ENCODE data around the gene NMT1.

Gene NMT1

DNA sequence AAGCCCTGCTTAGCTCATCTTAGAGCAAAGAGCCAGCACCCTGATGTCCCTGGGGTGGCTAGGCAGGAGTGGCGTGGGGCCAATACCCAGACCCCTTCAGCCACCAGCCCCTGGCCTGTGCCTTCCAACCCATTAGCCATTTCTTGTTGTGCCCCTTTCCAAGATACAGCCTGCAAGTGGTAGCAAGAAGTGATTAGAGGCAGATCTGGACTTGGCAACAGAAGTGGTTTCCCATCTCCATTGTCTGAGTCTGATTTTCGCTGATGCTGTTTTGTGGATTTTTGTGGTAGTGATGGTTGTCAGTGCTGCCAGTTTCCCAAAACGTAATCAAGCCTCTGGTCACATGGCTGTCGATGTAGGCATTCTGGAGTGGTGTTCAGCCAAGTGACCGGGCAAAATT lies 45.5 kb downstream of the NMT1 start:
- DNase-seq = no peak

DNA sequence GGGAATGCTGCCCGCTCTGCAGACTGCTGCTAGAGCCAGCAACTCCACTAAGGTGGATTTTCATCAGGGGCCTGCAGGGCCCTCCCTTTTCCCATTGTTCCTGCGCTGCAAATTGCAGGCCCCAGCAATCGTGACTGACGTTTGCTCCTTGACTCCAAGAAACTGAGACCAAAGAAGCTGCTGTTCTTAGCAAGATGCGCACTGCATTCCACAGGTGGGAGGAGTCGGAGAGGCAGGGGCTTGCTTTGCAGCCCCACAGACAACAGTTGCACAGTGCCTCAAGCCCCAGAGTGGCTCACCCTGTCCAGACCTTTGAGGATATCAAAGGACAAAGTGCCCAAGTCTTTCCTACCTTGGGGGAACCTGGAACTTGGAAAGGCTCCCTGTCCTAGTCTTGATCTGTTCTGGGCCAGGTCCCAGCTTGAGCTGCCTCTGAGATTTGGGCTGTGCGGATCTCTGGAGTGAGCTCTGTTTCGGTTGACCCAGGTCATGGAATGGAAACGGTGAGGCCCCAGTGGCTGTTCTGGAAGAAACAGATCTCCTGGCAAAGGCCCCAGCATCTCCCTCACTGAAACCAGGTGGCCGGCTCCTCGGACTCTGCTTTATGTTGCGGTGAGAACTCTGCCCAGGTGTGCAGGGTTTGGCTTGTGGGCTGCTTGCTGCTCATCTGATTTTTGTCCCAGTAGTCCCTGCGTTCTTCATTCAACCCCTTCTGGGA lies 46.3 kb downstream of the NMT1 start:
- DNase-seq = no peak

DNA sequence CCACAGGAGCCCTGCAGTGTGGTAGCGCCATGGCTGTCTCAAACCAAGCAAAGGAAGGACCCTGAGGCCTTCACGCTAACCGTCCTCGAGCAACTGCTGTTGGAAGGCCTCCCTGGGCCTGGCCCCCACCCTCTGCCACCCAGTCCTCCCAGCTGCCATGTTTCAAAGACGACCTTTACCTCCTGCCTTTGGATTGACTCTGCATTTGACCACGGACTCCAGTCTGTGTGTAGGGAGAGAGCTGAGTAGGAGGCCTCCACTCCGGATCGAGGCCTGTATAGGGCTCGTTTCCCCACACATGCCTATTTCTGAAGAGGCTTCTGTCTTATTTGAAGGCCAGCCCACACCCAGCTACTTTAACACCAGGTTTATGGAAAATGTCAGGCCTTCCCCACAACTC lies 46.9 kb downstream of the NMT1 start:
- DNase-seq = no peak

DNA sequence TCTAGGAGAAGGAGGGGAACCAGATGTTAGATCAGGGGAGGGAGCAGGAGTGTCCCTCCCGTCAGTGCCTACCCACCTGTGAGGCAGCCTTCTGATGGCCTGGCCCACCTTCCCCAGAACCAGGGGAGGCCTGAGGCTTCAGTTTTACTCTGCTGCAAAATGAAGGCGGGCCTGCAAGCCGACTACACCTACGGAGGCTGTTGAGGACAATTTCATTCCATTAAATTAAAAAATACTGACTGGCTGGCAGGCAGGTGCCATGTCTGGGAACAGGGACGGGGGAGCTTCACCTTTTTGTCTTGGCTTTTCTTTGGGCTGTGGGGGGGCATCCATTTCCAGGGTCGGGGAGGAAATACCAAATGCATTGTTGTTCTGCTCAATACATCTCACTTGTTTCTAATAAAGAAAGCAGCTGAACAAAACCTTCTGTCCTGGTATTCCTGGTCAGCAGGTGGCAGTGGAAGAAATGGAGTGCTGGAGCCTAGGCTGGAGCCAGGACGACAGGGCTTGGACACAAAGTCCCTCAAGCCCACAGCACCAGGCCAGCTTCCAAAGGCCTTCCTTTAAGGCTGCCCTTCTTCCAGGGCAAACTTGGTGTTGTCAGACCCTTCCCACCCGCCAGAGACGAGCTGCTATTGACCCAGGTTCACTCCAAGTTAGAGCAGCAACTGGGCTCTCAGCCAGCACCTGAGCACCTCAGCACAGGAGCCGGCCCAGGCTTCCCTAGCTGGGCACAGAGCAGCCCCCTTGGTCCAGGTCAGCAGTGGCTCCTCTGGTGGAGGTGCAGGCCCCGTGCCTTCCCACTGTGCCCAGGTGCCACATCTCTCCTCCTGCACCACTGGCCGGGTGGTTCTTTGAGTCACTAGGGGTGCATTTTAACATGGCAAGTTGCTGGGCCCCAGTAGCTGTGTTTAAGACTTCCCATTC lies 47.7 kb downstream of the NMT1 start:
- no peak for DNase-seq

DNA sequence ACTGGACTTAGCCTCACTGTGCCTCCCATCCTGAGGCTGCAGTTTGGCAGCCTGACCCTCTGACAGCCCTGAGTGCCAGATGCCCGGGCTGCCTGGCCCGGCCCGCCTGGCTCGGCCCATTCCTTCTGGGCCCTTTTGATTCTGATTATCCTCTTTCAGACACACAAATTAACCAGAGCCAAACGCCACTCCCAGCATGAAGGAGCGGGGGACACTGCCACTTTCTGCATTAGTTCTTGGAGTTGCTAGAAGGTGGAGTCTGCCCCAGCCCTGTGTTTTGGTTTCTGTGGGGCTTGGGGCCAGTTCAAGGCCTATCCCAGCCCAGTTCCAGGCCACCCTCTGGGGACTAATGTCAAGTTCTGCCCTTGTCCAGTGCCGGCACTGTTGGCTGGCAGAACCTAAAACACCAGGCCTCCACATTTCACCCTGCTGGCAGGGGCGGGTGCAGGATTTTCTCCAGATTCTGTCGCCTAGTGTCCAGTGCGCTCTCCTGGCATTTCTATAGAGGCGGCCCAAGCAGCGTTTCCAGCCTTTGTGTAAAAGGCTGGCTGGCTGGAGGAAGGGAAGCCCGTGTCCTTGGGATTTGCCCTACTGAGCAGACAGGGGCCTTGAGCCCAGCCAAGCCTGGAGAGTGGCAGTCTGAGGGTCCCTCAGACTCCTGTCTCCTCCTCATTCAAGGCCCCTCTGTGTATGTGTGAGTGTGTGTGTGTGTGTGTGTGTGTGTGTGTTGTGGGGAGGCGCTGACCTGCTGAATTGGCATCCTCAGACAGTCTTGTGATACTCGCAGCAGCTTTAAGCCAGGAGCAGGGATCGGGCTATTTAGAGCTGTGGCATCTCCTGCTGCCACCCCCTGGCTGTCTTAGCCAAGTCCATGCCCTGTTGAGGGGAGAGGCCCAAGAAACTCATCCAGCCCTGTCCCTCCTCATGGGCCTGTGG lies 49.8 kb downstream of the NMT1 start:
- no peak for DNase-seq

DNA sequence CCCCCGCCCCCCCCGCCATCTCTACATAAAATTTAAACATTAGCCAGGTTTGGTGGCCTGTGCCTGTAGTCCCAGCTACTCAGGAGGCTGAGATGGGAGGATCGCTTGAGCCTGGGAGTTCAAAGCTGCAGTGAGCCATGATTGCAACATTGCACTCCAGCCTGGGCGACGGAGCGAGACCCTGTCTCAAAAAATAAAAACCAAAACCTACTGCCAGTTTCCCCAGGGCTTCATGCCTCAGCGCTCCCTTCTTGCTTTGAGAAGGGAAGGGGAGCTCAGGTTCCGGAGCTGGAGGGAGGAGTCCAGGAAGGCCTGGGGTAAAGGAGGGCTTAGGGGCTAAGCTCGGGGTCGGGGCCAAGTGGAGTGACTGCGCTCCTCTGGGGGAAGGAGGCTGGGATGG lies 50.7 kb downstream of the NMT1 start:
- DNase-seq = no peak

DNA sequence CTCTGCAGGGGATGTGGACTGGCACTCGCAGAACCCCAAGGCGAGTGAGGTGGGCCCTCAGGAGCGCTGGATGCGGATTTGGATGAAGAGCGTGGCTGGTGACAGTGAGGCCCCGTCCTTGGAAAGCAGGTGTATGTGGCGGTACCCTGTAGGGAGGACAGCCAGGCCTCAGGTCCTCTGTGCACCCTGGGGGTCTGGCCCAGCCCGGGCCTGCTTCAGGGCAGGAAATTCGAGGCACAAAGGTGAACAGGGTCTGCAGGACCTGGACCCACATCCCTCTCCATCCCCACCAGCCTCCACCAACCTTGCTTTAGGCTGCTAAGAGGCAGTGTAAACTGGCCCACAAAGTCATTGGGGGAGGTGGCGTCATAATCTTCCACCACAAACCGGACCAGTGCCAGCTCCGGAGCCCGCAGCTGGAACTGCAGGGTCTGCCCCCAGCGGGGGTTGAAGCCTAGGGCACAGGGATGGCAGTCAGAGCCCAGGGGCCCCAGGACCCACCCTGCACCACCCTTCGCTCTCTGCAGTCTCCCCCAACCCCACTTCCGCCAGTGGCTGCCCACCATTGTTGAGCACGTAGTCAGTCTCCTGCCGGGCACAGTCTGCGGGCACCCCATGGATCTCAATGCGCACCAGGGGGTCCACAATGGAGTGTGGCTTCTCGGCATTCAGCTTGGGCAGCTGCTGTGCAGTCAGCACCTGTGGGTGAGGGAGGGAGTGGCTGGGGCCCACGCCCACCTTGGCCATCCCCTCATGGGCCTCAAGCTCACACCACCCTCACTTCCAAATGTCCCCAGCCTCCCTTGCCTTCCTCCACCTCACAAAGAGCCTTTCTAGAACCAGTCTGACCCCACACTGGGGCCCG lies 51.7 kb downstream of the NMT1 start:
- DNase-seq = no peak

DNA sequence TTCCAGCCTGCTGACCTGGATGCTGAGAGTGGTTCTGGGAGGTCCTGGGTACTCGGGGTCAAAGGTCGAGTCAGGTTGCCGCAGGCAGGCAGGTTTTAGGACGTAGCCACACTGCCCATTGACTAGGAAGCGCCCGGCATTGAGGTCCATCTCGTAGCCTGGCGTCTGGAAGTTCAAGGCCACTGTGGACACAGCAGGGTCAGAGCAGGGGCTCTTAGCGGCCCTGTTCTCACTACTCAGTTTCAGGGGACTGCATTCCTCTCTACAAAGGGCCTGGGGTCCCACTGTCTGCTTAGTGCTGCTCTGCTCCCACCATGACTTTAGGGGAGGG lies 52.3 kb downstream of the NMT1 start:
- no peak for DNase-seq

DNA sequence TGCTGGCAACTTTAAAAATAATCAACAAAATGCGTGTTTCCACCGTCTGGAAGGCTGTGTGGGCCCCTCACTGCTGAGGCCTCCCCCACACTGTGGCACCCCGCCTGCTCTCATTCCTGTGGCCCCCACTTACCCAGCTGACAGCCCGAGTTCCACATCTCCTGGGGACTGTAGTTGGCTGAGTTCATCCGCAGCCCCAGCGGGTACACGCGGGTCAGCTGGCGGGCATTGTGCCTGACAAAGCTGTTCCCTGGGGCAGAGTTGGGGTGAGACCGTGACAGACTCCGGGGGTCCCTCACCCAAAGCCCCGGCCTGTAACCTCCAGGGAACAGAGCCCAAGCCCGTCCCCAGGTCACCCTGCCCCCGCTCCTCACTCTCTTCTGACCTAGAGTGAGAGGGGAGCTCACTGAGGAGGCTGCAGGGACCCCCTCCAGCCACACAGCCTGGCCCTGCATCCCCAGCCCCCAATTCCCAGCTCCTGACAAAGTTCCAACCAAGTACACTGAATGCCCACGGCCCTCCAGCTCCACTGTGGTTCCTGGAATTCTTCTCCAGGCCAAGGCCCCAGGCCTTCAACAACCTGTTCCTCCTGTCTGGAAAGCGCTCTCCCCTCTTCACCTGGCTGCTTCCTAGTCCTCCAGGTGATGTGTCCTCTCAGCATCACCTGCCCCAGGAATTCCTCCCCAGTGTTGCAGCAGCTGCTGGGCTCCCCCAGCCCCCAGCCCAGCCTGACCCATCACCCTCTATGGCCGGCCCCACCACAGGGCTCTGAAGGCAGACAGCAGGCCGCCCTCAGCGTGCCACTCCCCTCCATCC lies 53.2 kb downstream of the NMT1 start:
- no peak for DNase-seq

DNA sequence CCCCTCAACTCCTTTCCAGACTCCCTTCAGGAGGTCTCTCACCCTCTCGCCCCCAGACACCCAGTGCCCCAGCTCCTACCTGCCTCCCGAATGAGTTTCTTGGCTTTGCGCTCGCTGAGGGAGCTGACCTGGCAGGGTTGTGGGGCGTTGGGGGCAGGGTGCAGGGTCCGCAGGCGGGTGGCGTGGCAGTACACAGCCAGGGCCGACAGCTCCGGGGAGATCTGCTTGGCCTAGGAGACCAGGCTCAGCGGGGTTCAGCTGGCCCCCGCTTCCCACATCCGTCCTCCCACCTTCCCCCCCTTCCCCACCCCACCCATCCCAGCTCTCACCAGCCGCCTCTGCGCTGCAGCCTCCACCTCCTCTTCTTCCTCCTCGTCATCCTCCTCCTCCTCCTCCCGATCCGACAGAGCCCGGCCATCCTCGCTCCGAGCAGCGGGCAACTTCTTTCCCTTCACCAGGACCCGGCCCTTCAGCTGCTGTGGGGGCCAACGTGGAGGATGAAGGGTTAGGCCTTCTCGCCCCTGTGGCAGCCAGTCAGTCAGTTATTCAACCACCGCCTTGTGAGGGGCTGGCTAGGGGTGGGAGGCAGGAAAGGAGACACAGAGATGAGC lies 54.0 kb downstream of the NMT1 start:
- no peak for DNase-seq

DNA sequence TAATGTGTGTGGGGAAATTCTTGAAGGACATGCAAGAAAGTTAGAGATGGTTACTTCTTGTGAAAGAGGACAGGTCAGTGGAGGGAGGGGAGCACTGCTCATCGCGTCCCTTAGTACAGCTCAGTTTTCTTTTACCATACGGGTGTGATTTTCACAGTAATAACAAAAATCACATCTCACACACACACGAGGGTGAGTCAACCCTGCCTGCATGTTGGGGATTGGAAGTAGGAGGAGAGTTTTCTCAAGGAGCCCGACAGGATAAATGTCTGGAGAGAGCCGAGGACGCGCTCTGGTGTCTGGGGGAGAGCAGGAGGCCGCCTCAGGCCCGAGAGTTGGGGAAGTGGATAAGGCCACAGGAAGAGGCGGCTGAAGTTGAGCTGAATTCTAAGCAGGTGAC lies 54.8 kb downstream of the NMT1 start:
- no peak for DNase-seq

DNA sequence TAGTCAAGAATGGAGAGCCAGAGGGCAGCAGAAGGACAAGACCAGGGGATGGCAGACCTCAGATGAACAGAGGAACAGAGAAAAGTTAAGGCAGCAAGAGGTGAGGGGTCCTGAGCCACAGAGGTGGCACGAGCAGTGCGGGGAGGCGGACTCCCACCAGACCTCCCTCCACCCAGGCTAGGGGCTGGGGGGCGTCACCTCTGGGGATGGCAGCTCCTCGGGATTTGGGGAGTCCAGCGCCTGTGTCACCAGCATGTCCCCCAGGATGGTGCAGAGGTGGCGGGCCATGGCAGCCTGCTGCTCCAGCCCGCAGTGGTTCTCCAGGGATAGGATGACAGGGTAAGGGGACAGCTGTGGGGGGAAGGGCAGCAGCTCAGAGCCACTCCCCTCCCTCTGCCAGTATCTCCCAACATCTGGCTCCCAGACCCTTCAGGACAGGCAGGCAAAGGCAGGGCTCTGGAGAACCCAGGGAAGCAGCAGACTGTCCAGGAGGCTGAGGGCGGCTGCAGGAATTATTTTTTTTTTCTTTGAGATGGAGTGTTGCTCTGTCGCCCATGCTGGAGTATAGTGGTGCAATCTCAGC lies 55.4 kb downstream of the NMT1 start:
- no peak for DNase-seq

DNA sequence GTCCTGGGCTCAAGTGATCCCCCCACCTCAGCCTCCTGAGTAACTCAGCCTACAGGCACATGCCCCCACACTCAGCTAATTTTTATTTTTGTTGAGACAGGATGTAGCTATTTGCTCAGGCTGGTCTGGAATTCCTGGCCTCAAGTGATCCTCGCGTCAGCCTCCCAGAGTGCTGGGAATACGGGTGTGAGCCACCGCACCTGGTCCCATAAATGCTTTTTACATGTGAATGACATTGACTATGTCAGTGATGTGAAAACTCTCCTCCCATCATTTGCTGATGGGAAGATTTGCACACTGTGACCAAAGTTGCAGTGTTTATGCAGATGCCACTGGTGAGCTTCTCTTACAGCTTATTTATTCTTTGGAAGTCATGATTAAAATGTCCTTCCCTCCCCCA lies 56.2 kb downstream of the NMT1 start:
- DNase-seq = no peak

DNA sequence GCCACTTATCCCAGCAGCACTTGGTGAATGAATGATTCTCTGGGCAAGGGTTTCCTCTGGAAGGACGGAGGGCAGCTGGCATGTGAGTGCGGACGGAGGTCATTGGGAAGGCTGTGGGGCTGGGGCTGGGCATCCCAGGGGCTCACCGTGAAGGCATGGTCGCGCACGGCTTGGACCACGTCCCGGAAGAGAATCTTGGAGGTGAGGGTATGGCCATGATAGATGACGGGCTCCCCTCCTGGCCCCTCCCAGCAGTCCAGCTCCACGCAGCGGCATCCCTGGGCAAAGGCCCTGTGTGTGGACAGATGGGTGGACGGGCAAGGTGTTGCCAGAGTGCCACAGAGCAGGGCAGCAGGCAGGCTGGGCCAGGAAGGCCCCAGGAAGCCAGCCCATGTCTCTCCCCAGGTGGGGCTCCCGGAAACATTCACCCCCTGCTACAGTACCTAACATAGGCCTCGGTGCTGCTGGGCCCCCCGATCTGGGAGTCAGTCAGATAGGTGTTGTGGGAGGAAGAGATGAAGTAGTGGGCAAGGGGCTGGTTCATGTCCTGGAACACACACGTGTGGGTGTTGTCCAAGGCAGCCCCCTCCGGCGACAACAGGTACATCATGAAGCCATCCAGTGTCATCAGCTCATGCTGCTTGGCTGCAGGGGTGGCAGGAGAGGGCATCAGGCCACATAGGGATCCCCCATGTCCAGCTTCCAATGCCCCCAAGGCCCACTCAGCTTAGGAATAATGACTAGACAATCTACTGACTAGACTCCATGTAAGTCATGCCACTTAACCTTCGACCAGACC lies 56.9 kb downstream of the NMT1 start:
- no peak for DNase-seq

DNA sequence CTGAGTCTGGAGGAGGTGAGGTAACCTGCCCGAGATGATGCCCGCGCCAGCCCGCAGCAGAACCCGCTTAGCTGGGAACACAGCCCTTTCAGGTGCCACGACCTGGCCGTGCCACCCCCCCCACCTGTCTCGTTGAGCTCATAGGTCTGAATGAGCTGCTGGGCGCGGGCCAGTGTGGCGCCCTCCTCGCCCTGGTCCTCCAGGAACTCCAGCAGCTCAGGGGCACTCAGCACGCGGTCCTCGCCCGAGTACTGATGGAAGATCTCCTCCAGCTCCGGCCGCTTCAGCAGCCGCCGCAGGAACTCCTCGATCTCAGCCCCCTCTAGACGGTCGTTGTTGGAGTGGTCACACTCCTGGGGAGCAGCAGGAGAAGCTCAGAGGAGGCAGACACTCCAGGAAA lies 57.6 kb downstream of the NMT1 start:
- no peak for DNase-seq

DNA sequence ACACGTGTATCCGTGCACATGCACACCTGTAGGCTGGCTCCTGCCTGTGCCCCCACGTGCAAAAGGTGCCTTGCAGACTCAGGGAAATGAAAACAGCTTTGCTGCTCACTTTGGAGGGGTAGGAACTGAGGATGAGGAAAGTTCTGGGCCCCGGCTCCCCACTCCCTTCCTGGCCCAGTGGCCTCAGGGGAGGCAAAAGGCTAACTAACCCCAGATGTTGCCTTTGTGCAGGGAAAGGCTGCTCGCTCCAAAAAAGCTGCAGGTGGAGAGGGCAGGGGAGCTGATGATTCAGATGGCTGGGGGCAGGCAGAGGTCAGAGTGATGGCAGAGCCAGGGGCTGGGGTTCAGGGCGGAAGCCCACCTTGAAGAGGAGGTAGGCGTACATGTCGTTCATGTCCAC lies 58.8 kb downstream of the NMT1 start:
- DNase-seq = no peak

DNA sequence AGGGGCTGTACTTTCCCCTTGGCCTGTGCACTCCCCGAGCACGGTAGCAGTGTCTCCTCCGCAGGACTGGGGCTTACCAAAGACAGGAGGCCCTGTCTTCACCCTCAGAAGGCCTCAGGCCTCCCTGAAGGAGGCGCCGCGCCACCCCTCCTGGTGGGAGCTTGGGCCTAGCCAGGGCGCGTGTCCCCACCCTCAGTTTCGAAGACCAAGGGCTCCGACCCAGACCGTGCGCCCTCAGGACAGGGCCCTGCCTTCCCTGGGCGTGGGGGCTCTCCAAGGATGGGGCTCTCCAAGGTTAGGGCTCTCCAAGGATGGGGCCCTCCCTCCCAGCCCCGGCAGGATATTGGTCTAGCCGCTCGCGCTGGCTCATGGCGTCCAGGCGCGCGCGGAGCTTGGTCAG lies 59.4 kb downstream of the NMT1 start:
- DNase-seq = no peak

DNA sequence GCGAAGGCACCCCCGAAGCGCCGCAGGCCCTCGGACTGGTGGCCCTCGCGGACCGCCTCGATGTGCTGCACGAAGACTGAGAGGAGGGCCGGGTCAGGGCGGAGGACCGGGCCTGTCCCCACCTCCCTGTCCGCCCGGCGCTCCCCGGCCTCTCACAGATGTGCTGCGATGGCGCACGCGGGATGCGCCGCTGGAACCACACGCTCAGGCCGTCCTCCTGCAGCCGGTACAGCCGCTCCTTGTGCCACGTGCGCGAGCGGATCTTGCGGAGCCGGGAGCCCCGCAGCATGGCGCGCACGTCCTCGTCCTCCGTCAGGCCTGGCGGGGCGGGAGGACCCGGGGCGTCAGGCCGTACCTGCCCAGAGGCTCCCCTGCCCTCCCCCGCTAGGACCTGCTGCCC lies 59.9 kb downstream of the NMT1 start:
- DNase-seq = no peak

DNA sequence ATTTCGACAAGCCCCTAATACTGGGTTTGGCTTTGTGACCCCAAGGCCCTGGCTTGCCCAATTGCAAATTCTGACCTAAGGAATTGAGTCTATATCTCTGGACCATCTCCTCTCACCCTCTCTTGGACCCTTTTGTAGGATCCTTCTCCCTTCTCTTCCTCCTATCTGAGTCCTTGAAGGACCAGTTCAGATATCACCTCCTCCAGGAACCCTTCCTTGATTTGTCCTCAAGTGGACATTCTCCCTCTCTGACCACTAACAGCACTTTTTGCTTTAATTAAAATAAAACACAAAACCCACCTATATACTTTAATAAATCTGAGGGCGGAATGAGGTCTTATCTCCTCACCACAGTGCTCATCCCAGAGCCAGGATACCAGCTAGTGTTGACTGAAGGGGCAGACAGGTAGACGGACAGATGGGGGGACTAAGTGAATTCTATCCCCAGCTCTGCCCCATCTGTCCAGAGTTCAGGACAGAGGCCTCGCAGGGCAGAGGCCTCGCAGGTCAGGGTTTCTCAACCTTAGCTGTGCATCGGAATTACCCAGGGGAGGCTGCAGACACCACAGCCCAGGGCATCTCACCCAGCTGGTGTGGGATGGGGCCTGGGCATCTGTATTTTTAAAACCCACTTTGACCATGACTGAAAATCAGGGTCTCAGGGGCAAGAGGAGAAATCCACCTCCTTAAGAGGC lies 62.1 kb downstream of the NMT1 start:
- no peak for DNase-seq

All from NCI-H1694 treated with DMSO at 0.1 percent for 48 hours (cell line).